Left colon (tissue), 2 donors: Measurements from ENCODE around the gene ALPI. TPM values are rescaled to one million over a fixed set of nuclear protein-coding genes. Genes with fewer than 3 reads are reported as not detected.
"Not testable (repeated sequence)": the region's sequence is repeated elsewhere in the genome, so short reads cannot be mapped to it uniquely, and the experiment has no call there.

Source experiments
- ATAC-seq: fragments of 200-7000 bp; cut with Tn5 transposase; one replicate; pipeline ENCODE4 v1.9.1; 2020; ENCODE audit warnings: mild to moderate bottlenecking, moderate library complexity
- DNase-seq, 2 donors: peaks; one replicate each; pipeline ENCODE4 v3.0.0-alpha.2; 2020
- intact Hi-C, 2 donors: fragments of 100-400 bp; cut with DNase I in 1 of 2; cut with micrococcal nuclease in 1 of 2; formaldehyde crosslinking; loops; one replicate each; pipeline versions ENCODE4 v1.11.2 to v1.14.0; 2022; cut with DNase I, micrococcal nuclease
- long read RNA-seq: library from polyadenylated mRNA; unstranded; transcript quantifications from one replicate; pipeline ENCODE4 v2.0.0, GENCODE V29; 2021
- total RNA-seq, 2 donors: library from RNA; stranded (reverse); fragmentation: NEBNext Ultra II Directional; extraction: Animal tissue kit (Norgen Biotek cat#: 25700); gene quantifications; one replicate each; pipeline ENCODE4 v1.2.1, GENCODE V29; 2021
- donor health status: DM: no; HTN: no; CAD: no.
- donor health status: DM: yes; HTN: yes; CAD: no.

The ALPI gene
- total RNA-seq, result 10 to 100 TPM; 15.9 to 21.1 TPM
- long read RNA-seq, transcript ALPI-201 (11 exons, 2,550 nt), result major isoform, 10 of 19 reads
- long read RNA-seq, partial matches to known transcripts, result 6 of 19 reads
- long read RNA-seq, other reads (novel, unspliced or antisense), result 2 of 19 reads

- intact Hi-C loops, result no loop called here
- ATAC-seq, result peak; percentile 99
Measured at GRCh38 chr2:232455426-232456255, at the start of gene ALPI. Gene ALPI, plus strand, starts transcription at chr2:232456153. Its CDS starts 47 bp downstream, at chr2:232456200.

GRCh38 chr2:232406556-232407310 is 49.2 kb upstream of the ALPI start, which contains the start of gene ALPG:
Gene ALPG, plus strand, starts transcription at chr2:232406844. Its CDS starts 51 bp downstream, at chr2:232406895.
- intact Hi-C loops, result no loop called here
- ATAC-seq, result no peak
- DNase-seq, result no peak

More at GRCh38 chr2:232455426-232456255, at the start of gene ALPI:
- DNase-seq, result peak; percentile 88 to 95

GRCh38 chr2:232407428-232408150 is 48.4 kb upstream of the ALPI start:
- not testable (repeated sequence) for DNase-seq, ATAC-seq

GRCh38 chr2:232408269-232408668 is 47.7 kb upstream of the ALPI start:
- intact Hi-C loops, ATAC-seq, DNase-seq: not testable (repeated sequence)

More at GRCh38 chr2:232407428-232408150, 48.4 kb upstream of the ALPI start:
- intact Hi-C loops, result not testable (repeated sequence)

- DNase-seq, ATAC-seq, intact Hi-C loops: not testable (repeated sequence)
Measured at GRCh38 chr2:232409617-232410016, 46.3 kb upstream of the ALPI start.

- DNase-seq, result peak; percentile 52 to 56
- intact Hi-C loops, result no loop called here
Measured at GRCh38 chr2:232410238-232410900, 45.6 kb upstream of the ALPI start.

GRCh38 chr2:232411901-232412629 is 43.9 kb upstream of the ALPI start:
- no peak for DNase-seq

More at GRCh38 chr2:232410238-232410900, 45.6 kb upstream of the ALPI start:
- peak; percentile 95 for ATAC-seq

GRCh38 chr2:232412986-232413385 is 43.0 kb upstream of the ALPI start:
- no peak for DNase-seq
- intact Hi-C loops, result no loop called here
- no peak for ATAC-seq

More at GRCh38 chr2:232411901-232412629, 43.9 kb upstream of the ALPI start:
- ATAC-seq, result no peak
- intact Hi-C loops, result no loop called here

GRCh38 chr2:232415138-232415690 is 40.7 kb upstream of the ALPI start:
- DNase-seq (no peak), ATAC-seq (no peak)
- intact Hi-C loops, result no loop called here

GRCh38 chr2:232415736-232416520 is 40.0 kb upstream of the ALPI start:
- DNase-seq, result no peak
- intact Hi-C loops, result no loop called here
- peak; percentile 15 for ATAC-seq

- no peak for DNase-seq
- intact Hi-C loops, result no loop called here
- no peak for ATAC-seq
Measured at GRCh38 chr2:232416521-232417470, 39.2 kb upstream of the ALPI start.

- no peak for DNase-seq
- no peak for ATAC-seq
- intact Hi-C loops, result no loop called here
Measured at GRCh38 chr2:232417489-232417888, 38.5 kb upstream of the ALPI start.

GRCh38 chr2:232418056-232418455 is 37.9 kb upstream of the ALPI start:
- DNase-seq, result no peak
- no peak for ATAC-seq
- intact Hi-C loops, result no loop called here

GRCh38 chr2:232418466-232419244 is 37.3 kb upstream of the ALPI start:
- intact Hi-C loops, result no loop called here
- peak; percentile 68 for ATAC-seq
- peak in 1 of 2 donors; percentile 51 for DNase-seq
